HCT116 (cell line): ENCODE measurements around the gene HTRA3. TPM values are rescaled to one million over a fixed set of nuclear protein-coding genes. Genes with fewer than 3 reads are reported as not detected.

Experiments used
- ATAC-seq: fragments of 200-7000 bp; cut with Tn5 transposase; 2 replicates; pipeline ENCODE4 v1.9.1; 2020; ENCODE audit warnings: mild to moderate bottlenecking, moderate library complexity
- BruUV-seq: library from RNA; stranded (reverse); fragments of 400-500 nt; replicated peaks from 2 replicates; lab custom pipeline; 2021; lab: Mats Ljungman, UMichigan
- CTCF ChIA-PET: fragments of 300-600 bp; sonication (Branson Sonifier 250); formaldehyde crosslinking; loops from one replicate; lab custom pipeline; 2021; ENCODE audit warnings: antibody characterized with exemption; lab: Charles Lee
- POLR2A ChIA-PET: fragments of 300-600, 350-600 bp; sonication (Branson Sonifier 250); formaldehyde crosslinking; loops from one replicate; lab custom pipeline; 2021; ENCODE audit warnings: antibody characterized with exemption; lab: Charles Lee
- RAD21 ChIA-PET, 2 experiments: fragments of 300-600 bp; sonication (Branson Sonifier 250); formaldehyde crosslinking; loops; one replicate each; lab custom pipeline; 2023; ENCODE audit warnings: low total read pairs in 2 of 2; ENCODE audit not compliant: uncharacterized antibody in 2 of 2, unreplicated experiment in 2 of 2, low non-redundant PET in 1 of 2; lab: Charles Lee
- DNase-seq: peaks from one replicate; pipeline ENCODE4 v3.0.0-alpha.2; 2010; ENCODE audit warnings: low read depth, low spot score
- H2AFZ ChIP-seq: fragments of 200-600 bp; shearing (Covaris generic), sonication (generic); 2 replicates; pipeline ENCODE4 v1.6.1; 2017; ENCODE audit warnings: low read depth, mixed run types, mixed read lengths, antibody characterized with exemption, low read length; ENCODE audit not compliant: poor library complexity, severe bottlenecking
- H3K27ac ChIP-seq: 2 replicates; pipeline ENCODE4 v1.5.1; 2012; ENCODE audit warnings: low read depth, low read length
- H3K27me3 ChIP-seq: fragments of 200-600 bp; sonication (generic); 2 replicates; pipeline ENCODE4 v1.6.1; 2016; ENCODE audit warnings: mixed run types, low read length, mixed read lengths; ENCODE audit not compliant: insufficient read depth
- H3K36me3 ChIP-seq, 2 experiments: fragments of 200-500 bp in 1 of 2; fragments of 200-600 bp in 1 of 2; sonication (Bioruptor generic) in 1 of 2; sonication (generic) in 1 of 2; 2 replicates each; pipeline versions ENCODE4 v1.5.1 to v1.6.1; 2014 to 2016; ENCODE audit warnings: low read length in 2 of 2, inconsistent platforms in 1 of 2, mixed read lengths in 1 of 2, mixed run types in 1 of 2; ENCODE audit not compliant: insufficient read depth in 2 of 2, control insufficient read depth in 1 of 2
- H3K4me1 ChIP-seq, 2 experiments: fragments of 200-600 bp in 1 of 2; sonication (generic) in 1 of 2; 2 replicates each; pipeline versions ENCODE4 v1.5.1 to v1.6.1; 2012 to 2017; ENCODE audit warnings: low read length in 2 of 2, inconsistent platforms in 1 of 2, mild to moderate bottlenecking in 1 of 2, mixed read lengths in 1 of 2, mixed run types in 1 of 2, moderate library complexity in 1 of 2; ENCODE audit not compliant: insufficient read depth in 2 of 2, control insufficient read depth in 1 of 2
- H3K4me2 ChIP-seq: fragments of 200-600 bp; sonication (generic); 2 replicates; pipeline ENCODE4 v1.6.1; 2017; ENCODE audit warnings: mixed run types, low read length, mixed read lengths
- H3K4me3 ChIP-seq, 2 experiments: fragments of 200-600 bp in 1 of 2; sonication (generic) in 1 of 2; replicated peaks in 1 of 2; 2 replicates each; pipeline ENCODE4 v1.5.1; 2011 to 2016; ENCODE audit warnings: low read length in 2 of 2, control low read depth in 1 of 2, low read depth in 1 of 2, mild to moderate bottlenecking in 1 of 2, mixed read lengths in 1 of 2, mixed run types in 1 of 2
- H3K79me2 ChIP-seq: fragments of 200-600 bp; sonication (generic); 2 replicates; pipeline ENCODE4 v1.6.1; 2017; ENCODE audit warnings: mild to moderate bottlenecking, mixed run types, low read length, moderate library complexity, mixed read lengths; ENCODE audit not compliant: insufficient read depth
- H3K9ac ChIP-seq: fragments of 200-600 bp; sonication (generic); 2 replicates; pipeline ENCODE4 v1.6.1; 2016; ENCODE audit warnings: low read length, mixed read lengths
- H3K9me2 ChIP-seq: fragments of 200-600 bp; sonication (generic), shearing (Covaris generic); 2 replicates; pipeline ENCODE4 v1.6.1; 2017; ENCODE audit warnings: mixed run types, mild to moderate bottlenecking, moderate library complexity; ENCODE audit not compliant: insufficient read depth
- H3K9me3 ChIP-seq, 2 experiments: fragments of 200-500 bp in 1 of 2; fragments of 200-600 bp in 1 of 2; sonication (Bioruptor generic) in 1 of 2; sonication (generic) in 1 of 2; 2 replicates each; pipeline ENCODE4 v1.6.1; 2014 to 2017; ENCODE audit warnings: low read length in 2 of 2, mixed read lengths in 2 of 2, inconsistent platforms in 1 of 2, low read depth in 1 of 2, mild to moderate bottlenecking in 1 of 2, mixed run types in 1 of 2, moderate library complexity in 1 of 2; ENCODE audit not compliant: control insufficient read depth in 1 of 2, insufficient read depth in 1 of 2
- H4K20me1 ChIP-seq: fragments of 200-600 bp; sonication (generic), shearing (Covaris generic); 2 replicates; pipeline ENCODE4 v1.6.1; 2017; ENCODE audit warnings: mixed run types, mild to moderate bottlenecking, moderate library complexity; ENCODE audit not compliant: insufficient read depth
- CBX3 ChIP-seq: IDR thresholded peaks from 2 replicates; pipeline ENCODE4 v1.6.1; 2012; ENCODE audit warnings: low read depth
- FOSL1 ChIP-seq: IDR thresholded peaks from 2 replicates; pipeline ENCODE4 v1.6.1; 2012; ENCODE audit warnings: low read depth
- RAD21 ChIP-seq: IDR thresholded peaks from 2 replicates; pipeline ENCODE4 v1.6.1; 2012; ENCODE audit warnings: low read depth, mild to moderate bottlenecking
- ZFX ChIP-seq: fragments of 450-650 bp; IDR thresholded peaks from 2 replicates; pipeline ENCODE4 v1.6.1; 2017
- intact Hi-C: fragments of 100-400 bp; cut with micrococcal nuclease; formaldehyde crosslinking; loops from 2 replicates; pipeline ENCODE4 v1.10.0; 2022
- total RNA-seq: library from RNA; stranded (reverse); gene quantifications from one replicate; pipeline ENCODE4 v1.2.1, GENCODE V29; 2021; ENCODE audit not compliant: unreplicated experiment
- TF ChIP-seq, protein P1 (sequence below): IDR thresholded peaks from 2 replicates; pipeline ENCODE4 v1.6.1; 2012; ENCODE audit warnings: low read depth
- TF ChIP-seq, protein P2 (sequence below): IDR thresholded peaks from 2 replicates; pipeline ENCODE4 v1.6.1; 2012
- TF ChIP-seq, protein P3 (sequence below): IDR thresholded peaks from 2 replicates; pipeline ENCODE4 v1.6.1; 2011; ENCODE audit warnings: mild to moderate bottlenecking, low read length, moderate library complexity; ENCODE audit not compliant: insufficient replicate concordance; ENCODE audit errors: extremely low read depth

The HTRA3 gene
- total RNA-seq, 1 experiment from 2014 or later, result not detected

DNA sequence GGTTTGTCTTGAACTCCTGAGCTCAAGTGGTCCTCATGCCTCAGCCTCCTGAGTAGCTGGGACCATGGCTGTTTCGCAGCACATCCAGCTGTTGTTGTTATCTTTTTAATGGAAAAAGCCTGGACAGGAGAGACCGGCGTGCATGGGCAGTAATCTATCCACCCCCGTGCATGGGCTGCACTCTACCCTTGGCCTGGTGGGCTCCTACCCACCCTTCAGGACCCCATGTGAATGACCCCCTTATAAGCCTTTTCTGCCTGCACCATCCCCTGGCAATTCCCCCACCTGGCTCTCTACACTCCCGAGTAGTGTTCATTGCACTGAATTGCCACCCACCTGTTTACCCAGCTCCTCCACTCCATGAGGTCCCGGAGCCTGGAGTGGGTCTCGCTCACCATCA is 18.9 kb upstream of the HTRA3 start:
- no peaks in the 10 kb centered on the region for H3K9me3 ChIP-seq
- no peaks in the 10 kb centered on the region for H3K79me2 ChIP-seq
- H3K36me3 ChIP-seq, result no peaks in the 10 kb centered on the region
- H3K4me3 ChIP-seq, result no peak overlapping the region
- DNase-seq (no peak), ATAC-seq (no peak)
- H3K4me1 ChIP-seq, result no peaks in the 10 kb centered on the region
- ChIA-PET RAD21 (no interaction called here), CTCF (interaction anchor here (1.4 kb wide), 1 partner anchor 152 kb away, joined by 3 read pairs; no protein-coding TSS in a partner anchor), POLR2A (no interaction called here)
- no peak overlapping the region for H3K9ac ChIP-seq
- TF ChIP-seq FOSL1 (no peak), RAD21 (no peak), ZFX (no peak), CBX3 (no peak)
- TF ChIP-seq, protein P1, sequence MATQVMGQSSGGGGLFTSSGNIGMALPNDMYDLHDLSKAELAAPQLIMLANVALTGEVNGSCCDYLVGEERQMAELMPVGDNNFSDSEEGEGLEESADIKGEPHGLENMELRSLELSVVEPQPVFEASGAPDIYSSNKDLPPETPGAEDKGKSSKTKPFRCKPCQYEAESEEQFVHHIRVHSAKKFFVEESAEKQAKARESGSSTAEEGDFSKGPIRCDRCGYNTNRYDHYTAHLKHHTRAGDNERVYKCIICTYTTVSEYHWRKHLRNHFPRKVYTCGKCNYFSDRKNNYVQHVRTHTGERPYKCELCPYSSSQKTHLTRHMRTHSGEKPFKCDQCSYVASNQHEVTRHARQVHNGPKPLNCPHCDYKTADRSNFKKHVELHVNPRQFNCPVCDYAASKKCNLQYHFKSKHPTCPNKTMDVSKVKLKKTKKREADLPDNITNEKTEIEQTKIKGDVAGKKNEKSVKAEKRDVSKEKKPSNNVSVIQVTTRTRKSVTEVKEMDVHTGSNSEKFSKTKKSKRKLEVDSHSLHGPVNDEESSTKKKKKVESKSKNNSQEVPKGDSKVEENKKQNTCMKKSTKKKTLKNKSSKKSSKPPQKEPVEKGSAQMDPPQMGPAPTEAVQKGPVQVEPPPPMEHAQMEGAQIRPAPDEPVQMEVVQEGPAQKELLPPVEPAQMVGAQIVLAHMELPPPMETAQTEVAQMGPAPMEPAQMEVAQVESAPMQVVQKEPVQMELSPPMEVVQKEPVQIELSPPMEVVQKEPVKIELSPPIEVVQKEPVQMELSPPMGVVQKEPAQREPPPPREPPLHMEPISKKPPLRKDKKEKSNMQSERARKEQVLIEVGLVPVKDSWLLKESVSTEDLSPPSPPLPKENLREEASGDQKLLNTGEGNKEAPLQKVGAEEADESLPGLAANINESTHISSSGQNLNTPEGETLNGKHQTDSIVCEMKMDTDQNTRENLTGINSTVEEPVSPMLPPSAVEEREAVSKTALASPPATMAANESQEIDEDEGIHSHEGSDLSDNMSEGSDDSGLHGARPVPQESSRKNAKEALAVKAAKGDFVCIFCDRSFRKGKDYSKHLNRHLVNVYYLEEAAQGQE, result no peak
- TF ChIP-seq, protein P2, sequence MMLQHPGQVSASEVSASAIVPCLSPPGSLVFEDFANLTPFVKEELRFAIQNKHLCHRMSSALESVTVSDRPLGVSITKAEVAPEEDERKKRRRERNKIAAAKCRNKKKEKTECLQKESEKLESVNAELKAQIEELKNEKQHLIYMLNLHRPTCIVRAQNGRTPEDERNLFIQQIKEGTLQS, result no peak
- TF ChIP-seq, protein P3, sequence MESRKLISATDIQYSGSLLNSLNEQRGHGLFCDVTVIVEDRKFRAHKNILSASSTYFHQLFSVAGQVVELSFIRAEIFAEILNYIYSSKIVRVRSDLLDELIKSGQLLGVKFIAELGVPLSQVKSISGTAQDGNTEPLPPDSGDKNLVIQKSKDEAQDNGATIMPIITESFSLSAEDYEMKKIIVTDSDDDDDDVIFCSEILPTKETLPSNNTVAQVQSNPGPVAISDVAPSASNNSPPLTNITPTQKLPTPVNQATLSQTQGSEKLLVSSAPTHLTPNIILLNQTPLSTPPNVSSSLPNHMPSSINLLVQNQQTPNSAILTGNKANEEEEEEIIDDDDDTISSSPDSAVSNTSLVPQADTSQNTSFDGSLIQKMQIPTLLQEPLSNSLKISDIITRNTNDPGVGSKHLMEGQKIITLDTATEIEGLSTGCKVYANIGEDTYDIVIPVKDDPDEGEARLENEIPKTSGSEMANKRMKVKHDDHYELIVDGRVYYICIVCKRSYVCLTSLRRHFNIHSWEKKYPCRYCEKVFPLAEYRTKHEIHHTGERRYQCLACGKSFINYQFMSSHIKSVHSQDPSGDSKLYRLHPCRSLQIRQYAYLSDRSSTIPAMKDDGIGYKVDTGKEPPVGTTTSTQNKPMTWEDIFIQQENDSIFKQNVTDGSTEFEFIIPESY, result no peak
- no peak overlapping the region for H3K4me2 ChIP-seq
- H3K27ac ChIP-seq, result no peak overlapping the region
- no peaks in the 10 kb centered on the region for H3K27me3 ChIP-seq
- intact Hi-C loops, result no loop called here
- H3K9me2 ChIP-seq, result no peaks in the 10 kb centered on the region
- no peaks in the 10 kb centered on the region for H4K20me1 ChIP-seq
- BruUV-seq, result no TSS peak
- no peak overlapping the region for H2AFZ ChIP-seq
